Spinal cord (tissue), 10 donors: Measurements from ENCODE around the gene EVL. TPM values are rescaled to one million over a fixed set of nuclear protein-coding genes. Genes with fewer than 3 reads are reported as not detected.
"Not testable (repeated sequence)": the region's sequence is repeated elsewhere in the genome, so short reads cannot be mapped to it uniquely, and the experiment has no call there.

Source experiments
- DNase-seq, 6 donors: peaks; one replicate each; pipeline versions ENCODE4 v3.0.0 to v3.0.0-alpha.2; 2013 to 2015; ENCODE audit warnings: low spot score in 6 of 6, low read depth in 4 of 6
- H3K27ac ChIP-seq: one replicate; pipeline ENCODE4 v1.5.1; 2013; ENCODE audit warnings: low read depth, low read length, control low read depth
- H3K27me3 ChIP-seq: one replicate; pipeline ENCODE4 v1.6.1; 2013; ENCODE audit warnings: low read length; ENCODE audit not compliant: control insufficient read depth, insufficient read depth
- H3K36me3 ChIP-seq: one replicate; pipeline ENCODE4 v1.6.1; 2013; ENCODE audit warnings: low read length; ENCODE audit not compliant: control insufficient read depth, insufficient read depth
- H3K4me1 ChIP-seq: one replicate; pipeline ENCODE4 v1.6.1; 2013; ENCODE audit warnings: low read length; ENCODE audit not compliant: control insufficient read depth, insufficient read depth
- H3K4me3 ChIP-seq: one replicate; pipeline ENCODE4 v1.5.1; 2013; ENCODE audit warnings: low read depth, low read length, control low read depth
- H3K9me3 ChIP-seq: one replicate; pipeline ENCODE4 v1.6.1; 2013; ENCODE audit warnings: low read length; ENCODE audit not compliant: control insufficient read depth, insufficient read depth
- WGBS: methylation state at CpG from one replicate; pipeline ENCODE4 v1.1.5; 2013; ENCODE audit warnings: missing lambda C conversion rate; ENCODE audit not compliant: insufficient coverage; 5-methylcytosine and 5-hydroxymethylcytosine counted together
- polyA plus RNA-seq, 2 donors: library from polyadenylated mRNA; unstranded; fragments of 120-200 nt; gene quantifications; one replicate each; pipeline ENCODE4 v1.2.1, GENCODE V29; 2013; ENCODE audit not compliant: insufficient read length in 2 of 2
- total RNA-seq, 2 donors: library from RNA; depleted of rRNA in 1 of 2; stranded (reverse); fragments of 120-200 nt in 1 of 2; fragments of >200 nt in 1 of 2; gene quantifications; one replicate each; pipeline versions ENCODE4 v1.2.3 to v1.2.4, GENCODE V29; 2013 to 2014
- donor health status: healthy.

Gene EVL
- total and polyA plus RNA-seq, 4 donors = 70.9 to 585 (median 342) TPM

GRCh38 chr14:100165376-100165775, 100.2 kb downstream of the EVL start:
- H3K4me3 ChIP-seq = no peak overlapping the region
- no peak for DNase-seq
- WGBS = 16% methylated on average over 27 of the region's 27 CpGs
- H3K9me3 ChIP-seq = peaks cover under 1% of the 10 kb centered on the region
- H3K36me3 ChIP-seq = no peaks in the 10 kb centered on the region
- H3K4me1 ChIP-seq = peaks cover 17% of the 10 kb centered on the region
- peaks cover 23% of the 10 kb centered on the region for H3K27me3 ChIP-seq
- H3K27ac ChIP-seq = no peak overlapping the region

- DNase-seq = no peak
- Histone ChIP-seq H3K27ac (no peak overlapping the region), H3K9me3 (no peaks in the 10 kb centered on the region), H3K4me3 (no peak overlapping the region), H3K36me3 (no peaks in the 10 kb centered on the region), H3K4me1 (peaks cover 17% of the 10 kb centered on the region), H3K27me3 (peaks cover 18% of the 10 kb centered on the region)
- 0% methylated on average over 1 of the region's 16 CpGs for WGBS
Measured at GRCh38 chr14:100165831-100166440, 100.7 kb downstream of the EVL start.

GRCh38 chr14:100168506-100168905, 103.3 kb downstream of the EVL start:
- Histone ChIP-seq H3K36me3 (no peaks in the 10 kb centered on the region), H3K9me3 (no peaks in the 10 kb centered on the region), H3K4me1 (peaks cover 17% of the 10 kb centered on the region), H3K27ac (no peak overlapping the region), H3K4me3 (no peak overlapping the region), H3K27me3 (peaks cover 12% of the 10 kb centered on the region)
- no CpG with 5 or more reads among the region's 1 CpG for WGBS
- no peak for DNase-seq

- 93% methylated on average over 2 of the region's 2 CpGs for WGBS
- no peak for DNase-seq
- Histone ChIP-seq H3K4me3 (no peak overlapping the region), H3K27ac (no peak overlapping the region), H3K27me3 (peaks cover 8% of the 10 kb centered on the region), H3K9me3 (no peaks in the 10 kb centered on the region), H3K4me1 (peaks cover 9% of the 10 kb centered on the region), H3K36me3 (no peaks in the 10 kb centered on the region)
Measured at GRCh38 chr14:100170880-100171279, 105.7 kb downstream of the EVL start.

- DNase-seq = no peak
- Histone ChIP-seq H3K9me3 (no peaks in the 10 kb centered on the region), H3K27me3 (no peaks in the 10 kb centered on the region), H3K4me3 (no peak overlapping the region), H3K27ac (no peak overlapping the region), H3K36me3 (no peaks in the 10 kb centered on the region), H3K4me1 (no peaks in the 10 kb centered on the region)
- WGBS = 75% methylated on average over 2 of the region's 5 CpGs
Measured at GRCh38 chr14:100172811-100173210, 107.6 kb downstream of the EVL start.

GRCh38 chr14:100173353-100173752, 108.1 kb downstream of the EVL start:
- H3K27ac ChIP-seq = no peak overlapping the region
- H3K4me1 ChIP-seq = no peaks in the 10 kb centered on the region
- H3K4me3 ChIP-seq = no peak overlapping the region
- H3K9me3 ChIP-seq = no peaks in the 10 kb centered on the region
- 80% methylated on average over 4 of the region's 7 CpGs for WGBS
- no peaks in the 10 kb centered on the region for H3K36me3 ChIP-seq
- no peak for DNase-seq
- no peaks in the 10 kb centered on the region for H3K27me3 ChIP-seq

- DNase-seq = no peak
- Histone ChIP-seq H3K4me1 (no peaks in the 10 kb centered on the region), H3K27ac (no peak overlapping the region), H3K9me3 (no peaks in the 10 kb centered on the region), H3K36me3 (no peaks in the 10 kb centered on the region), H3K27me3 (no peaks in the 10 kb centered on the region), H3K4me3 (no peak overlapping the region)
- 94% methylated on average over 14 of the region's 14 CpGs for WGBS
Measured at GRCh38 chr14:100176811-100177327, 111.6 kb downstream of the EVL start.

GRCh38 chr14:100178691-100179090, 113.5 kb downstream of the EVL start:
- no peak for DNase-seq
- H3K27me3 ChIP-seq = no peaks in the 10 kb centered on the region
- no peak overlapping the region for H3K27ac ChIP-seq
- no peaks in the 10 kb centered on the region for H3K4me1 ChIP-seq
- H3K36me3 ChIP-seq = no peaks in the 10 kb centered on the region
- H3K9me3 ChIP-seq = no peaks in the 10 kb centered on the region
- no peak overlapping the region for H3K4me3 ChIP-seq
- WGBS = 91% methylated on average over 7 of the region's 7 CpGs

GRCh38 chr14:100180671-100181070, 115.4 kb downstream of the EVL start:
- not testable (repeated sequence) for H3K4me1 ChIP-seq, DNase-seq, H3K9me3 ChIP-seq, H3K4me3 ChIP-seq, H3K27me3 ChIP-seq, H3K36me3 ChIP-seq, H3K27ac ChIP-seq
- no CpG with 5 or more reads among the region's 30 CpGs for WGBS

GRCh38 chr14:100181876-100182551, 116.8 kb downstream of the EVL start:
- H3K27me3 ChIP-seq, H3K4me3 ChIP-seq, DNase-seq, H3K4me1 ChIP-seq, H3K9me3 ChIP-seq, H3K27ac ChIP-seq, H3K36me3 ChIP-seq: not testable (repeated sequence)
- no CpG with 5 or more reads among the region's 4 CpGs for whole genome bisulfite sequencing
